OCI-LY7 (cell line): ENCODE measurements around the gene SPARC.

Source experiments
- CTCF ChIP-seq: fragments of 200-600 bp; sonication (generic); conservative IDR thresholded peaks from 2 replicates; pipeline ENCODE4 v1.5.1; 2014; ENCODE audit warnings: mild to moderate bottlenecking, antibody characterized with exemption, low read length, moderate library complexity, mixed read lengths
- EZH2phosphoT487 ChIP-seq: fragments of 200-600 bp; sonication (generic); IDR thresholded peaks from 2 replicates; pipeline ENCODE4 v1.6.1; 2018; ENCODE audit warnings: low read depth, borderline replicate concordance, mild to moderate bottlenecking, mixed run types, antibody characterized with exemption, low read length, moderate library complexity, mixed read lengths

GRCh38 chr5:151637676-151638075 is 49.0 kb downstream of the SPARC start:
- no peak for TF ChIP-seq CTCF
- TF ChIP-seq EZH2phosphoT487 = no peak
